ENCODE data around the gene CDC27.

The CDC27 gene

GRCh38 chr17:47232465-47232864 is 43.4 kb upstream of the CDC27 start:
- no peak overlapping the region for H3K4me3 Mint-ChIP-seq
- H3K4me1 Mint-ChIP-seq: peaks cover 22% of the 10 kb centered on the region
- H3K27ac Mint-ChIP-seq: peak overlapping the region; percentile 30 to 45 (median 43)
- no peaks in the 10 kb centered on the region for H3K36me3 Mint-ChIP-seq (ENCODE audit: low read depth)
- peaks cover 13% of the 10 kb centered on the region for H3K27me3 Mint-ChIP-seq (ENCODE audit: low read depth)
- H3K9me3 Mint-ChIP-seq: no peaks in the 10 kb centered on the region
- TF ChIP-seq CTCF (IDR thresholded peaks at IDR 0.05; ENCODE audit: unreplicated experiment in 3 of 3): no peak

- Mint-ChIP-seq H3K4me1 (peaks cover 22% of the 10 kb centered on the region), H3K27me3 (ENCODE audit: low read depth) (peaks cover 13% of the 10 kb centered on the region), H3K9me3 (no peaks in the 10 kb centered on the region), H3K36me3 (ENCODE audit: low read depth) (no peaks in the 10 kb centered on the region), H3K4me3 (no peak overlapping the region), H3K27ac (peak overlapping the region; percentile 30 to 92 (median 35))
- no peak for TF ChIP-seq CTCF (IDR thresholded peaks at IDR 0.05; ENCODE audit: unreplicated experiment in 3 of 3)
Measured at GRCh38 chr17:47231866-47232265, 42.8 kb upstream of the CDC27 start.

DNA sequence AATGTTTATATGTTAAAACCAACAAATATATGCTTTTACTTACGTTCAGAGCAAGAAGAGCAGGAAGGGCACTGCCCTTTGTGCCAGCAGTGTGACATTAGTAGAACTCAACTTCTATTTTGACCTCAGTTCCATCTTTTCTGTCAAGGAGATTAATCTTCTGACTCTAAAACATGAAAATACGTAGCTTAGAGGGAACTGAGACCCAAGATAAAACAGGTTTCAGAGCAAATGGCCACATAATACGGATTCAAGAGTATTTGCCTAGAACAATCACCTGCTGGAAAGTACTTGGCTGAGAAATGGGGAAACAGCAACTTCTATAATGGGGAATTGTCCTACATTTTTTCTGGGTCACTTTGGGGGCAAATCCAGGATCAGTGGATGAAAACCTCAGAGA is 42.2 kb upstream of the CDC27 start:
- TF ChIP-seq CTCF (IDR thresholded peaks at IDR 0.05; ENCODE audit: unreplicated experiment in 3 of 3): no peak
- Mint-ChIP-seq H3K9me3 (no peaks in the 10 kb centered on the region), H3K27ac (peak overlapping the region; percentile 35 to 92 (median 73)), H3K27me3 (ENCODE audit: low read depth) (peaks cover 13% of the 10 kb centered on the region), H3K4me1 (peaks cover 22% of the 10 kb centered on the region), H3K4me3 (no peak overlapping the region), H3K36me3 (ENCODE audit: low read depth) (no peaks in the 10 kb centered on the region)

- Mint-ChIP-seq H3K27ac (peak overlapping the region; percentile 73 to 92 (median 82)), H3K27me3 (ENCODE audit: low read depth) (peaks cover 13% of the 10 kb centered on the region)
Measured at GRCh38 chr17:47230864-47231263, 41.8 kb upstream of the CDC27 start.

GRCh38 chr17:47229535-47230443 is 40.7 kb upstream of the CDC27 start:
- peaks cover 36% of the 10 kb centered on the region for H3K4me1 Mint-ChIP-seq
- no peaks in the 10 kb centered on the region for H3K36me3 Mint-ChIP-seq (ENCODE audit: low read depth)
- TF ChIP-seq CTCF (IDR thresholded peaks at IDR 0.05; ENCODE audit: unreplicated experiment in 3 of 3): peak; percentile 92 to 98 (median 98)
- H3K9me3 Mint-ChIP-seq: no peaks in the 10 kb centered on the region
- peaks cover 13% of the 10 kb centered on the region for H3K27me3 Mint-ChIP-seq (ENCODE audit: low read depth)
- peak overlapping the region; percentile 2 to 66 (median 30) for H3K4me3 Mint-ChIP-seq
- peak overlapping the region; percentile 73 to 92 (median 82) for H3K27ac Mint-ChIP-seq

More at GRCh38 chr17:47230864-47231263, 41.8 kb upstream of the CDC27 start:
- Mint-ChIP-seq H3K9me3 (no peaks in the 10 kb centered on the region), H3K4me3 (peak overlapping the region in 1 of 3 experiments; percentile 8), H3K4me1 (peaks cover 25% of the 10 kb centered on the region), H3K36me3 (ENCODE audit: low read depth) (no peaks in the 10 kb centered on the region)
- no peak for TF ChIP-seq CTCF (IDR thresholded peaks at IDR 0.05; ENCODE audit: unreplicated experiment in 3 of 3)
